HS-27A (cell line): ENCODE data around the gene NFKB1.
"Not testable (repeated sequence)": the region's sequence is repeated elsewhere in the genome, so short reads cannot be mapped to it uniquely, and the experiment has no call there.

Experiments used
- DNase-seq: peaks from one replicate; pipeline ENCODE4 v3.0.0-alpha.2; 2012; ENCODE audit warnings: low read depth, missing footprints

The NFKB1 gene

DNA sequence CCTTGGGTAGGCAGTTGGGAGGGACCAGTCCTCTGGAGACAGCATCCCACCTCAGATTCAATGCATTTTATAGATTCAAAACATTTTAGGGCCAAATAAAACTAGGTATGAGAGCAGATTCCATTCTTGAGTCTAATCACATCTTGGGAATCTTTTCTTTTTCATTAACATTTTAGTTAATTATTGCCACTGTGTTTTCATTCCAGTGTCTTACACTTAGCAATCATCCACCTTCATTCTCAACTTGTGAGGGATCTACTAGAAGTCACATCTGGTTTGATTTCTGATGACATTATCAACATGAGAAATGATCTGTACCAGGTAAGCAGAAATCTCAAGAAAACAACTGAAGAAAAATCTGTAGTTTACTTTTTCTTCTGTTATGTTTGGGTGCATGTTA, 99.5 kb downstream of the NFKB1 start:
- DNase-seq, result no peak

DNA sequence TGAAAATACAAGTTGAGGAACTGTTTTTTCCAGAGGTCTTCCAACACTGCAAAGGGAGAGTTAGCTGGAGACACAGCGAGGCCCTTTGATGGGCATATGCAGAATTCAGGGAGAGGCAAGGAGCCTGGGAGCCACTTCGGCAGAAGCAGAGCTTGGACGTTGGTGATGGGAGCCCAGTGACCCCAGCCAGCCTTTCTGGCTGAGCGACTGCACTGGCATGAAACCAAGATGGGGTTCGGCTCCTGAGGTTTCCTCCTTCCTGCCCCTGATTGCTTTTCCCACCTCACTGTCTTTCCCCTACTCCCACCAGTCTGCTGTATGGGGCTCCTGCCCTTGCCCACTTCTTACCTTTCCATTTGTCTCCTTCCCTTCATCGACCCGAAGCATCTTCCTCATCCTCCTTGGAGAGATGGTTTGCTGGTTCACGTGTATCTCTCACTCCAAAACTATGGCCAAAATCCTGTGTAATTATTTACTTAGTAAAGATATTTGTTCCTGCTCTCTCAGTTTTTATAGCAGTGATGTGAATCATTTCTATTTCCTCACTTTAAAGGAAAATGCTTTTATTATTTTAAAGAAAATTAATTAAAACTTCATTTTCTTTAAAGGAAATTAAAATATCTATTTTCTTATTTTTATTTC, 100.5 kb downstream of the NFKB1 start:
- DNase-seq, result no peak

DNA sequence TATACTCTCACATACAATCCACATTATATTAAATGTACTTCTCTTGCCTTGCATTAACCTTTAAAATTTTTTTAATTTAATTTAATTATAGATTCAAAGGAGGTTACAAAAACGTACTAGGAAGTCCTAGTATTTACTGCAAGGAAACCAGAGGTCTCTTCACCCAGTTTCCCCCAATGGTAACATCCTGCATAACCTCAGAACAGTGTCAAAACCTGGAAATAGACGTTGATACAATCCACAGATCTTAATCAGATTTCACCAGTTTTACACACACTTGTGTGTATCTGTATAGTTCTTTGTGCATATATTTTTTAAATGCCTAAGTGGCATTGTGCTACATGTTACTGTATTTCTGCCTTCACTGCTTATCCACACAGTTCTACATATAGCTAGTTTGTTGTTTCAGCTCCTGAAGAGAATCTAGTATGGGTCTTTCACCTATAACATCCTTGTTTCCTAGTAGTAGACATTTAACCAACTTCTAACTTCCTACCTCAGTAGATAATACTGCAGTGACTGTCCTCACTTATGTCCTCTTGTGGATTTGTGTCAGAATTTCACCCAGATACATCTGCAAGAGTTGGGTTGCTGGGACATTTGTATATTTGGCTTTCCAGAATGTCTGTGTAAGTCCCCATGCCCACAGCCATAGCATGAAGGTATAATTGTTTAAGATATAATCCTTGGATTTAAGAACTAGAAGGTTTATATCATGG, 103.2 kb downstream of the NFKB1 start:
- no peak for DNase-seq

DNA sequence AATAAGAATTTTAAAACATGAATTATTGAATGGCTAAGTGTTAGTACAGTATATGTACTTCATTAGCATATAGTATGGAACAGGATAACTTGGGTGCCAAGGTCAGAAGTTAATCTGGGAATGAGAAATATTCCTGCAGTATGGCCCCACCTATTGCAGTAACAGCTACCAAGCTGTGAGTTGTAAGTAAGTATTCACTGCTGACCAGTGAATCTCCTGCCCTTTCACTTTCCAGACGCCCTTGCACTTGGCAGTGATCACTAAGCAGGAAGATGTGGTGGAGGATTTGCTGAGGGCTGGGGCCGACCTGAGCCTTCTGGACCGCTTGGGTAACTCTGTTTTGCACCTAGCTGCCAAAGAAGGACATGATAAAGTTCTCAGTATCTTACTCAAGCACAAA, 105.1 kb downstream of the NFKB1 start:
- no peak for DNase-seq

DNA sequence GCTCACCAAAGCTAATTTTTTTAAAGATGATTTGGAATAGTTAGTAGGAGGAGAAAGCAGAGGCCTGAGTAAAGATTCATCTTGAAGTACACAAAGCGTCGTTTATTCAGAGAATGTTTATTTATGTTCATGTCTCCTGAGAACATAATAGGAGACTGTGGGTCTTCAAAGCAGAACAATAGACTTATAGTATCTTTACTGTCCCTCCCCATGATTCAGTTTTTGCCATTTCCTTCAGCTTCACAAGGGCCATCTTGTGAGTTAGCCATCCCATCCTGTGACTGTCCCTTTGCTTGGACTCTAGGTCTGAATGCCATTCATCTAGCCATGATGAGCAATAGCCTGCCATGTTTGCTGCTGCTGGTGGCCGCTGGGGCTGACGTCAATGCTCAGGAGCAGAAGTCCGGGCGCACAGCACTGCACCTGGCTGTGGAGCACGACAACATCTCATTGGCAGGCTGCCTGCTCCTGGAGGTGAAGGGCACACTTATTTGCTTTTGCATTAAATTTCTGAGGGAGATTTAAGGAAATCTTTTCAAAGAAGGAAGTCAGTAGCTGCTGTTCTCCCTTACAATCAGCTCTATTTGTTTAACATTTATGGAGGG, 105.8 kb downstream of the NFKB1 start:
- no peak for DNase-seq

DNA sequence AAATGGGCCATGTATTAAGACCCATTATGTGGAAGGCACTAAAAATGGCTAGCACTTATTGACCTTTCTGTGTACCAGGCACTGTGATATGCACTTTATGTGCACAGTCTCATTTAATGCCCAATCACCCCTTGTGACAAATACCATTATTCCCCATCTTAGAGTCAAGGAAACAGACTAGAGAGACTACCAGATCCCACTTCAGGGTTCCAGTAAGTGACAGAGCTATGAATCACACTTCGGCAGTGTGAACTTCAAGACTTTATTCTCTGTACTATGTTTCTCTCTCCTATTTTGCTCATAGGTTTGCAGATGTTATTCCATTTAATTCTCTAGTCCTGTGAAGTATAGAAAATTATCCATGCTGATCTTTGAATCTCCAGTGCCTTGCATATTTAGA, 107.0 kb downstream of the NFKB1 start:
- no peak for DNase-seq

DNA sequence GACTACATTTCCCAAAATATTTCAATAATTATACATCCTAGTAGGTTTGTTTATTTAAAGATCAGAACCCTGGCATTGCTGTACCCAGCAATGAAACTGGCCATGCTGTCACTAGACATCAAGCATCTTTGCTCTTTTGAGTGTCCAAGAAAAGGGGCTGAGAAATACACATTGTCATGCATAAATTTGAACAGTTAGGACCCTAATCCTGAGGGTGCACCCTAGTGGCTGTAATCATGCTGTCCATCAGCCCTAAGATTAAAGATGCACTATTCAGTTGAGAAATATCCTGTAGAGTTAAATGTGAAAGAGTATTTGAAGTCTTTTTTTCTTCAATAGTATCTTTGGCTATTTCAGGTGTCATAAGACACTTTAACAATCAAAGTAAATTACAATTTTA, 108.8 kb downstream of the NFKB1 start:
- no peak for DNase-seq

DNA sequence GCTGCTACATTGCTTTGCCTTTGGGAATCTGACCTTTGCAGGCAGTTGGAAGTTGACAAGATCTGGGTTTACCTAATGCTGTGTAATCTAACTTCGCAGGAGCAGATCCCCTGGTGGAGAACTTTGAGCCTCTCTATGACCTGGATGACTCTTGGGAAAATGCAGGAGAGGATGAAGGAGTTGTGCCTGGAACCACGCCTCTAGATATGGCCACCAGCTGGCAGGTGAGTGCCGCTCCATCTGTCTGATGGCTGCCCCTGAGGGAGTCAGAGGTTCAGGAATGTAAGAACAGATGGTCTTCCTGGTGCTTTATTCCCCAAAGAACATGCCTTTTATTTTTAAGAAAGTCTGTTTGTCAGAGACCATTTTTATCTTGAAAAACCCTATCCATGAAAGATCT, 109.3 kb downstream of the NFKB1 start:
- no peak for DNase-seq

DNA sequence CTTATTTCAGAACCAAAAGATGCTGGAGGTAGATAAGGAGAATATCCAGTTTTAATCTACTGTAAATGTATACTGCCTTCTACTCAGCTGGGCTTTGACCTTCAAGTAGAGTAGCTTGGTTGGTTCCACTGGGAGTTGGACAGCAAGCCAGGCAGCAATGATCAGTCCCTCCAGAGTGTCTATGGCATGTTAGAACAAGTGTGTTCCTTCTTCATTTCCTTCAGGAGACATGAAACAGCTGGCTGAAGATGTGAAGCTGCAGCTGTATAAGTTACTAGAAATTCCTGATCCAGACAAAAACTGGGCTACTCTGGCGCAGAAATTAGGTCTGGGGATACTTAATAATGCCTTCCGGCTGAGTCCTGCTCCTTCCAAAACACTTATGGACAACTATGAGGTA, 111.1 kb downstream of the NFKB1 start:
- no peak for DNase-seq

DNA sequence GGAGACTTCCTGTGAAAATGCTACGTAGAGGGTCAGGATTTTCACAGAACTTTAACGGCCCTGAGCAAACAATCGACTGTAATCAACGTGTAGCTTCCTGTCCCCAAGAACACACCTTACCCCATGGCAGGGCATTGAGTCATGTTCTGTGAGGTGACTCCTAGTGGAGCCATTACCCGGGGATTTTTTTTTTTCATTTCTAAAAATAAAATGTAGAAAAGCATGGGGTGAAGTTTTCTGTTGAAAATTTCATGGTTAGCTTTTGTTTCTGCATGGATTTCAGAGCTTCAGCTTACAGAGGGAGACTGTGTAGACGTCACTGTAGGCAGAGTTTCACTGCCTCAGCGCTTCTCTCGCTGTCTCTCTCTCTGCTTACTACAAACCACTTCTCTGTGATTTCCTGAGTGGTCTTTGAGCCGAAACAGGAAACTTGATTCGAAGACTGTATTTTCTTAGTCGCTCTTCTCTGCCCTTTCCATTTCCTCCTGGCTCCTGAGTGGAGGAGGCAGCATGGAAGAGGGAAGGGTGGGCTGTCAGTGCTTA, 111.7 kb downstream of the NFKB1 start:
- DNase-seq, result no peak

DNA sequence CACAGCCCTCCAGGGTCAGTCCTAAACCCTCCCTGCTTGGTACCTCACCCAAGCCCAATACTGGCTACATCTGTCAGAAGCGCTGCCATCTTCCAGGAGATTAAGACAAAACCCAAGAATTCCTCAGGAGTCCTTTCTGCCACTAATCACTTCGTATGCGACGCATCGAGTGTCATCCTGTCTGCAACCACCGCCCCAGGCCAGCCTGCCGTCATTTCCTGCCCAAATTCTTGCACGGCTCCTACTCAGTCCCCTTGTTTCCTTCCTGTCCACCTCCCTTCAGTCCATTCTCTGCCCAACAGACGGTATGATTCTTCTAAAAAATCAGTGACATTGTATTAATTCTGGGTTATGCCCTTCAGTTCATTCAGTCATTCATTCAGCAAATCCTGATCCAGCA, 113.6 kb downstream of the NFKB1 start:
- no peak for DNase-seq

DNA sequence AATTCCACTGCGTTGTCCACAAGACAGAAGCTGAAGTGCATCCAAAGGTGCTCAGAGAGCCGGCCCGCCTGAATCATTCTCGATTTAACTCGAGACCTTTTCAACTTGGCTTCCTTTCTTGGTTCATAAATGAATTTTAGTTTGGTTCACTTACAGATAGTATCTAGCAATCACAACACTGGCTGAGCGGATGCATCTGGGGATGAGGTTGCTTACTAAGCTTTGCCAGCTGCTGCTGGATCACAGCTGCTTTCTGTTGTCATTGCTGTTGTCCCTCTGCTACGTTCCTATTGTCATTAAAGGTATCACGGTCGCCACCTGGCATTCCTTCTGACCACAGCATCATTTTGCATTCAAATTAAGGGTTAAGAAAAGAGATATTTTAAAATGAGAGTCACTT, 115.5 kb downstream of the NFKB1 start:
- no peak for DNase-seq

DNA sequence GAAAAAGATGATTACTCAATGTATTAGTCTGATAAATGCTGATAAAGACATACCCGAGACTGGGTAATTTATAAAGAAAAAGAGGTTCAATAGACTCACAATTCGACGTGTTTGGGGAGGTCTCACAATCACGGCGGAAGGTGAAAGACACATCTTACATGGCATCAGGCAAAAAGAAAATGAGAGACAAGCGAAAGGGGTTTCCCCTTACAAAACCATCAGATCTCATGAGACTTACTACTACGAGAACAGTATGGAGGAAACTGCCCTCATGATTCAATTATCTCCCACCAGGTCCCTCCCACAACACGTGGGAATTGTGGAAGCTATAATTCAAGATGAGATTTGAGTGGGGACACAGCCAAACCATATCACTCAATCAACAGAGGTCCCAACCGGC, 117.9 kb downstream of the NFKB1 start:
- not testable (repeated sequence) for DNase-seq

DNA sequence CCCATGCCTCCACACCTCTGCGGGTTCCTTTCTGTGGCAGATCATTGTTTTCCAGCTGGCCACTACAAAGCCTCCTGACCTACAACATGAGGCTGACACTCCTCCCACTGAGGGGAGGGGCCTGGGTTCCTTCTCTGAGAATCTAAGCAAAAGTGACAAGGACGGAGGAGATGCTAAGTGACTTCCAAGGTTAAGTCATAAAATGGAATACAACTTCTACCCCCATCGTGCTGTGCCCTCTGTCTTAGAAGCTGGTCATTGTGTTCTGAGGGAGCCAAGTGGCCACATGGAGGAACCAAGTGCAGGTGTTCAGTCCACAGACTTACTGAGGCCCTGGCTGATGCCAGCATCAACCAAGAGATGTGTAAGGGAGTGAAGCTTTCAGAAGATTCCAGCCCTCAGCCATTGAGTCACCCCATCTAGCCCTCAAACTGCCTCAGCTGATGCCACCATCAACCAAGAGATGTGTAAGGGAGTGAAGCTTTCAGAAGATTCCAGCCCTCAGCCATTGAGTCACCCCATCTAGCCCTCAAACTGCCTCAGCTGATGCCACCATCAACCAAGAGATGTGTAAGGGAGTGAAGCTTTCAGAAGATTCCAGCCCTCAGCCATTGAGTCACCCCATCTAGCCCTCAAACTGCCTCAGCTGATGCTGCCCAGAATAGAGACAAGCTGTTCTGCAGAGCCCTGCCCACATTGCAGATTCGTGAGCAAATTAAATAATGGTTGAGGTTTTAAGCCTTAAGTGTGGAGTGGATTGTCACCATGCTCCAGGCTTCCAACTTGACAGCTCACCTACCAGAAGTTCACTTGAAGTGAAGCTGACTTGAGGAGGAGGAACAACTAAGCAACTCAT, 118.8 kb downstream of the NFKB1 start:
- not testable (repeated sequence) for DNase-seq

DNA sequence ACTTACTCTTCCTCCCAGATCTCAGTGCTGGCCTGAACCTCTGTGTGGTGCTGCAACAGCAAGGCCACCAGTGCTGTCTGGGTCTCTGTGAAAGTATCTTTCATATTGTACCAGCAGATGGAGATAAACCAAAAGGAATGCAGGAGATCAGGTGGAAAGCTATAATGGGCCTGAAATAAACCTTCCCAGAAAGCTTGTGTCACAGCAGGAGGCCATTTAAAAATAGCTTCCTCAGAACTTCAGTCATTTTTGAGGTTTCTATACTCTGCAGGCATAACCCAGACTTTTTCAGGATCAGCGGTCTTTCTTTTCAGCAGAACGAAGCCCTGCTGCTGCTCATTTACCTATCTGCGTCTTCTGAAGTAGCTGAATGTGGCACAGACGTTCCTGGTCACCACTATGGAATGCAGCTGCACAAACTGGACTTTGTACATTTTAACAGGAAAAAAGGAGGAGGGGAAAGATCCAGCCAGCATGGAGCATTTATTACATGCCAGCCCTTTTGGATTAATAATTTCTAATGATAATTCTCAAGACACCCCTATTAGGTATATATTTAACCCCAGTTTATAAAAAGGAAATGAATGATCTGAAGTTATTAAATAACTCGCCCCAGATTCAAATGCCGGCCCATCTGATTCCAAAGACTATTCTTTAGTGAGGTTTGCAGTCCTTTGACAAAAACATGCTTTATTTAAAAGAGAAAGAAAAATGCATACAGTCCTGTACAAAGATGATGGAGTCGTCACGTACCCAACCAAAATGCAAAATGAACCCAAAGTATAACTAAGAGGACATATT, 119.7 kb downstream of the NFKB1 start:
- DNase-seq, result no peak

DNA sequence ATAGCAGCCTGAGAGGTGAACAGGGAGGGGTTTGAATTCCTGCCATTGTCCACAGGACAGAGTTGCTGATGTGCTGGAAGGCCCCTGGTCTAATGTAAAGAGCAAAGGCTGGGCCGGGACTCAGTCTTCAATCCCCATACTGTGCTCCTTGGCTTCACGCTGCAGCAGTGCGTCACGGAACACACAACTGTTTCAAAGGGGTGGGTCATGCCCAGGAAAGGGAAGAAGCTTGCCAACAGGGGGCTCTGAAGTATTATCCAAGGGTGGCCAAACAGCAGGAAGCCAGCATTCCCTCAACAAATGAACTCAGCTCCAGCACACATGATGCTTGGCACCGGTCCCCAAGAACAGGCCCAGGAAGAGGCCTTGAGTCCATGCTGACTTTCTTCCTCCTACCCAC, 122.5 kb downstream of the NFKB1 start:
- DNase-seq, result no peak

DNA sequence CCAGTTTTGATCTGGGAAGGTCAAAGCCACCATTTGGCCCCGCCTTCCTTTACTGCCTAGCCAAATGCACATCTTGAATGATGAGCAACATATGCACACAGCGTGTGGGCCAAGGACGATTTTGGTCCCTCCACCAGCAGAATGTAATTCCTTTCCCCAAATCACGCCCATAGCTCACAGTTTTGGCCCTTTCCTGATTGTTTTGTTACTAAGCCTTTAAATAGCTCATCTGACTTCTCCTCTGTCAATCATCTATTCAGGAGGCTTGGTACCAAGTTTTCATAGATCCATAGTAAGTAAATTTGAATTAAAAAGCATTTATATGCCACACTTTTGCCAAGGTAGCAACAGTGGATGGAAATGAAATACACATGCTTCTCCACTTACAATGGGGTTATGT, 123.3 kb downstream of the NFKB1 start:
- DNase-seq, result no peak

DNA sequence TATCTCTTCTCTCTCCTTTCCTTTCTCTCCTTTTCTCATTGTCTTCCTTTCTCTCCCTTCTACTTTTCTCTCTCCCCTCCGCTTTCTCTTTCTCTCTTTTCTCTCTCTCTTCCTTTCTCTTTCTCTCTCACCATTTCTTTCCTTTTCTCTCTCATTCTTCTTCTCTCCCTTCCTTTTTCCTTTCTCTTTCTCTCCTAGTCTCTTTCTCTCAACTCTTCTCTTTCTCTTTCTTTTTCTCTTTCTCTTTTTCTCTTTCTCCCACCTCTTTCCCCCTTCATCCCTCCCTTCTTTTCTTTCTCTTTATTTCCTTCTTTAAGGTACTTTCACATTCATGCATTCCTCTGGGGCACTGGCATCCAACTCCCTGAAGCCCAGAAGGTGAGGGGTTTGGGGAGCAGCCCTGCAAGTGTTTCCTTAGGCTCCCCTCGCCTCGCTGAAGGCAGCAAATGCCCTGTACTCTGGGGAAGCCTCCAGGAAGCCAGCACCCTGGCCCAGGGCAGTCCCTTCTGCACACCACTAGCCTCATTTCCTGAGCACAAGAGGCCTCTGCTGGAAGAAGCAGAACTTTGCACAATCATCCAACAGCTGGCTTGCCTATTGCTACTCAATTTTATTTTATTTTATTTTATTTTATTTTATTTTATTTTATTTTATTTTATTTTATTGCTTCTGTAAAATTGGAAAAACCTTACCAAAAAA, 124.2 kb downstream of the NFKB1 start:
- no peak for DNase-seq

DNA sequence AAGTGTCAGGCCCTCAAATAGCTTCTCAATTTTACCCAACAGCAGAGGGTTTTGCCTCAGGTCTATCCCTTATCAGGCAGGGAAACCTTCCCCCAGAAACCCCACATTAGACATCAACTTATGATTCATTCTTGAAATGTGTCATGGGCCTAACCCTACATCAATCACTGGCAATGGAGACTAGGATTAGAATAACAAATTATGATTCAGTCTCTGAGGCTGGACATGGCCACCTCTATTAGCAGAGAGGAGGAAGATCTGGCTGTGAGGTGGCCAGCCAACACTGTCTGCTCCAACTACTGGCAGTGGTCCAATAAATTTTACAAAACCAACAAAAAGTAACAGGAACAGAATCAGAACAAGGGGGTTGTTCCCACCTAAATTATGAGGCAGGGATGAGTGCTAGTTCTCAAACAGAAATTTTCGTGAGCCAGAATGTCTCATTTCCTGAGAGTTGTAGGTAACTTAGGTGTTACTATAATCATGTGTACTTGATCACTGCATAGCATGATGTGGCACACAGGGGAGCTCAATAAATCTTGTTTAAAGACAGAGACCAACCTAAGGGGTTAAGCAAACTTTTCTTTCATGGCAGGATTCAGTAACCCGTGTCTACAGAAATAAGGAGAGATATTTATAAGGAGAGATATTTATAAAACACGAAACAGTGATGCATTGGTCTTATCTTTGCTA, 126.8 kb downstream of the NFKB1 start:
- DNase-seq, result peak; percentile 65

DNA sequence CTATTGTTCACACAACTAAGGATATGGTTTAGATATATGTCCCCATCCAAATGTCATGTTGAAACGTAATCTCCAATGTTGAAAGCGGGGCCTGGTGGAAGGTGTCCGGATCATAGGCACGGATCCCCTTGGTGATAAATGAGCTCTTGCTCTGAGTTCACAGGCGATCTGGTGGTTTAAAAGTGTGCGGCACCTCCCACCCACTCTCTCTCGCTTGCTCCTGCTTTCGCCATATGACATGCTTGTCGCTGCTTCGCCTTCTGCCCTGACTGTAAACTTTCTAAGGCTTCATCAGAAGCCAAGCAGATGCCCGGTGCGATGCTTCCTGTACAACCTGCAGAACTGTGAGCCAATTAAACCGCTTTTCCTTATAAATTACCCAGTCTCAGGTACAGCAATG, 128.5 kb downstream of the NFKB1 start:
- no peak for DNase-seq
